Endothelial cell (in vitro differentiated cells): ENCODE results near the gene TIGD4. TPM values are rescaled to one million over a fixed set of nuclear protein-coding genes. Genes with fewer than 3 reads are reported as not detected.

Source experiments
- DNase-seq: peaks from one replicate; pipeline ENCODE4 v3.0.0; 2021; ENCODE audit warnings: low spot score
- H3K27ac Mint-ChIP-seq: one replicate; pipeline ENCODE4 v1.8.0; 2021; ENCODE audit warnings: mixed read lengths, inconsistent platforms; ENCODE audit not compliant: unreplicated experiment
- H3K27me3 Mint-ChIP-seq: one replicate; pipeline ENCODE4 v1.8.0; 2021; ENCODE audit warnings: mild to moderate bottlenecking, moderate library complexity, mixed read lengths, inconsistent platforms; ENCODE audit not compliant: unreplicated experiment
- H3K36me3 Mint-ChIP-seq: one replicate; pipeline ENCODE4 v1.8.0; 2021; ENCODE audit warnings: mild to moderate bottlenecking, low read depth, mixed read lengths, inconsistent platforms; ENCODE audit not compliant: unreplicated experiment
- H3K4me1 Mint-ChIP-seq: one replicate; pipeline ENCODE4 v1.8.0; 2021; ENCODE audit warnings: mild to moderate bottlenecking, mixed read lengths, inconsistent platforms; ENCODE audit not compliant: unreplicated experiment
- H3K4me3 Mint-ChIP-seq: one replicate; pipeline ENCODE4 v1.8.0; 2021; ENCODE audit warnings: mild to moderate bottlenecking, mixed read lengths, inconsistent platforms; ENCODE audit not compliant: unreplicated experiment
- H3K9me3 Mint-ChIP-seq: one replicate; pipeline ENCODE4 v1.8.0; 2021; ENCODE audit warnings: mixed read lengths, inconsistent platforms; ENCODE audit not compliant: unreplicated experiment
- total RNA-seq: library from RNA; stranded (reverse); fragmentation: NEBNext Ultra II Directional; extraction: Animal tissue kit (Norgen Biotek cat#: 25700); gene quantifications from one replicate; pipeline ENCODE4 v1.2.1, GENCODE V29; 2021; ENCODE audit not compliant: unreplicated experiment
- TF ChIP-seq, protein P1 (sequence below): fragments of 200-600 bp; sonication (generic); IDR thresholded peaks from one replicate; pipeline ENCODE4 v1.5.0; 2021; ENCODE audit warnings: antibody characterized with exemption; ENCODE audit not compliant: unreplicated experiment

TIGD4 gene
- total RNA-seq, 1 donor from 2014 or later, result 1.3 TPM

DNA sequence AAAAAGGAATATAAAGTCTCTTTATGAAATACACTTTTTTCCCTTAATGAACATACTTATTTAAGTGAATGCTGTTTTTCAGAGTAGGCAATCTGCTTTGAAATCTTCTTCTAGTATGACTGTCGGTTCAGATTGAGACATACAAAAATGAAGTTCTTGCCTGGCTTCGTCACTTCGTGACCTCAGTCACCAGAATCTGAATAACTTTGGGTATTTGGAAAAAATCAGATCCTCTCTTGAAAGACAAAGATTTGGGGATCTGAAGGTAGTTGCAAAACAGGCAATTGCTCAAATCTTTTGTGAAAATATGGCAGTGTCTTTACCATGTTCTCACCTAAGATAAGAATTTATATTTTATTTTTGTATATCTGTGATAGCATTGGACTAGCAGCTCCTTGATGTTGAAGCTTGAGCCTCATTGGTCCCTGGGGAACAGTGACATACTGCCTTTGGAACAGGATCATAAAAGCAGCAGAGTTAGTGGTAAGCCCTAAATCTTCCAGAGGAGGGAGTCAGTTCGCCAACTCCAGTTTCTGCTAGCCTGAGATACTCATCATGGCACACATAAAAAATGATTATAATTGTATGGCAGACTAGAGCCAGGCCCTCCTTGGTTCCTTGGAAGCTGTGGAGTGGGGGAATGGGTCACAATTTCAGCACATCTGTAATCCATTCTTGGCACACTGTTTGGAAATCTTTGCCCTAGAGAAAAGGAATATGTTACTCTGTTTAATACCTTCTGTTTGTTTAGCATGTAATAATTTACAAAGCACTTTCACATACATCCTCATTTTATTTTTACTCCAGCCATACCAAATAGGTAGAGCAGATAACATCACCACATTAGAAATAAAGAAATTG is 5.2 kb upstream of the TIGD4 start:
- H3K27ac Mint-ChIP-seq, result no peak overlapping the region
- no peak for DNase-seq
- peaks cover 44% of the 10 kb centered on the region for H3K4me1 Mint-ChIP-seq
- H3K4me3 Mint-ChIP-seq, result no peak overlapping the region
- TF ChIP-seq, protein P1, sequence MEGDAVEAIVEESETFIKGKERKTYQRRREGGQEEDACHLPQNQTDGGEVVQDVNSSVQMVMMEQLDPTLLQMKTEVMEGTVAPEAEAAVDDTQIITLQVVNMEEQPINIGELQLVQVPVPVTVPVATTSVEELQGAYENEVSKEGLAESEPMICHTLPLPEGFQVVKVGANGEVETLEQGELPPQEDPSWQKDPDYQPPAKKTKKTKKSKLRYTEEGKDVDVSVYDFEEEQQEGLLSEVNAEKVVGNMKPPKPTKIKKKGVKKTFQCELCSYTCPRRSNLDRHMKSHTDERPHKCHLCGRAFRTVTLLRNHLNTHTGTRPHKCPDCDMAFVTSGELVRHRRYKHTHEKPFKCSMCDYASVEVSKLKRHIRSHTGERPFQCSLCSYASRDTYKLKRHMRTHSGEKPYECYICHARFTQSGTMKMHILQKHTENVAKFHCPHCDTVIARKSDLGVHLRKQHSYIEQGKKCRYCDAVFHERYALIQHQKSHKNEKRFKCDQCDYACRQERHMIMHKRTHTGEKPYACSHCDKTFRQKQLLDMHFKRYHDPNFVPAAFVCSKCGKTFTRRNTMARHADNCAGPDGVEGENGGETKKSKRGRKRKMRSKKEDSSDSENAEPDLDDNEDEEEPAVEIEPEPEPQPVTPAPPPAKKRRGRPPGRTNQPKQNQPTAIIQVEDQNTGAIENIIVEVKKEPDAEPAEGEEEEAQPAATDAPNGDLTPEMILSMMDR, result no peak
- H3K27me3 Mint-ChIP-seq, result peaks cover 15% of the 10 kb centered on the region
- no peaks in the 10 kb centered on the region for H3K9me3 Mint-ChIP-seq
- H3K36me3 Mint-ChIP-seq, result no peaks in the 10 kb centered on the region

DNA sequence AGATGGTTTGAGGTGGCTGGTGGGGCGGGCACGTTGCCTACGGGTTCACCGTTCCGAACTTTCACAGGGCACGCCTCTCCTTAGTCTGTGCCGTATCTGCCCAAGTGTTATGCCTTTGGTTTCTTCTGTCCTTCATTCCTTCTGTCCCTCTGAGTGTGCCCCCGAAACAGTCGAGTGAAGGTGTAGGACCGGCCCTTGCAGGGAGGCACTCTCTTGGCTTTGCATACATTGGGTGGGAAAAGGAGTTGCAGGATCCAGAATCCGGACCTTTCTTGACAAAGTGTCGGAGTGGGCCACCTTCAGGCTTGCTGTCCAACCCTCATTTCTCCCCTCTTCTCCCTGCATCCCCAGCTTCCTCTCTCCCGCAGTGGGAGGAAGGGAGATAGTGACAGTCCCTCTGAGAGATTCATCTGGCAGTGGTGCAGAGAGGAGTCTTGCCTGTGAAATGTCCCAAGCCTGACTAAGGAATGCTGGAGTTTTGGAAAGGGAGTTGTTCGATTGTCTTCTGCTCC is 793 bp upstream of the TIGD4 start:
- Mint-ChIP-seq H3K4me3 (peak overlapping the region; percentile 93), H3K4me1 (peaks cover 48% of the 10 kb centered on the region), H3K27me3 (peaks cover 19% of the 10 kb centered on the region), H3K9me3 (no peaks in the 10 kb centered on the region), H3K27ac (peak overlapping the region; percentile 96), H3K36me3 (peaks cover 5% of the 10 kb centered on the region)
- TF ChIP-seq, protein P1, result no peak
- DNase-seq, result peak; percentile 36

DNA sequence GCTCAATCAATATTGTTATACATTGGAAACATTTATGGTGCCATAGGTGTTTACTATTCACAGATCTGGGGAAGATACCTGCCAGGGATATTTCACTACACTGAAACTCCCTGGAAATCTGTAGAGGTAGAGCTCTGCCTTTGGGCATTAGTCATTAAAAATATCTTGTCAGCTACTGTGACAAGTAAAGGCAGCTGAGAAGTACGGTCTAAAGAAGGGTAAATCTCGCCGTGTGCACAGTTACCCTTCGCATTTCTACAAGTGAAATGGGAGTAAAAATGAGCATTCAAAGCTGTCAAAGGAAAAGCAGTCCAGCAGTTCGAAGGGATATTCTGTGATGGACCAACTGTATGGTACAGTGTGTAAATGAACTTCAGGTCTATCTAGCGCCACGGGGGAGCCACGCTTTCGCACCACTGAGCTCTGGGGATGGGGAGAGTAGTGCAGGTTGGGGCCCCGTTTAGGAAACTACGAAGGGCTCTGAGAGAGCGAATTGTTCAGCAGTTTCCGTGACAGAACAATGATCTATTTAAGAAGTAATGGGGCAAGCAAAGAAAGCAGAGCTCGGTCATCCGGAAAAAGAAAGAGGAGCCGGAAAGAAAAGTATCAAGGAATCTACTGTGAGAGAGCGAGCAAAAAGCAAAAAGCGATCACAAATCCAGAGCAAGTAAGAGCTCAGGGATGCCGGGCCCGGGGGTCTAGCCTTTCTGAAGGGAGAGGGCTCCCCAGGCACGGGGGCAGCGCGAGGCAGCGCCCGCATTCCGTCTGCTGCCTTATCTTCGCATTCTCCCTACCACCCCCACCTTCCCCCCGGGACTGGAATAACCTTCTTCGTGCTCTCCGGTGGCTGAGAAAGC is 646 bp downstream of the TIGD4 start:
- peaks cover 19% of the 10 kb centered on the region for H3K27me3 Mint-ChIP-seq
- peaks cover 5% of the 10 kb centered on the region for H3K36me3 Mint-ChIP-seq
- peak overlapping the region; percentile 96 for H3K27ac Mint-ChIP-seq
- TF ChIP-seq, protein P1, result no peak
- peaks cover 43% of the 10 kb centered on the region for H3K4me1 Mint-ChIP-seq
- no peaks in the 10 kb centered on the region for H3K9me3 Mint-ChIP-seq
- H3K4me3 Mint-ChIP-seq, result peak overlapping the region; percentile 93
- DNase-seq, result peak; percentile 28

DNA sequence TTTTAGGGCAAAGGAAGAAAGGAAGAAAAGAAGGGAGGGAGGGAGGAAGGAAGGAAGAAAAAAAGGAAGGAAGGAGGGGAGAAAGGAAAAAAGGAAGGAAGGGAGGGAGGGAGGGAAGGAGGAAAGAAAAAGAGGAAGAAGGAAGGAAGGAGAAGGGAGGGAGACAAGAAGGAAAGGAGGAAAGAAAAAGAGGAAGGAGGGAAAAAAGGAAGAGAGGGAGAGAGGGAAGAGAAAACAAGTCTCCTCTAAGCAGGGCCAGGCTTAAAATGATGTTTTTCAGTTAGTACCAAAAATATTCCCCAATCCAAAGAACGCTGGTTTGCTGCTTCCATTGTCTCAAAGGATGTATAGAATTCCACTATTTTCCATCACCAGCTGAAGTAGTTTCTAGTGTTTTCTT is 2.0 kb downstream of the TIGD4 start:
- H3K36me3 Mint-ChIP-seq, result peaks cover 5% of the 10 kb centered on the region
- H3K27ac Mint-ChIP-seq, result no peak overlapping the region
- no peaks in the 10 kb centered on the region for H3K9me3 Mint-ChIP-seq
- DNase-seq, result no peak
- H3K4me1 Mint-ChIP-seq, result peaks cover 32% of the 10 kb centered on the region
- H3K27me3 Mint-ChIP-seq, result peaks cover 19% of the 10 kb centered on the region
- H3K4me3 Mint-ChIP-seq, result no peak overlapping the region
- TF ChIP-seq, protein P1, result no peak
